Lower leg skin (tissue), 4 donors: ENCODE measurements around the gene KIAA0040. TPM values are rescaled to one million over a fixed set of nuclear protein-coding genes. Genes with fewer than 3 reads are reported as not detected.

Source experiments
- DNase-seq, 2 donors: peaks; one replicate each; pipeline ENCODE4 v3.0.0-alpha.2; 2019; ENCODE audit warnings: low spot score in 2 of 2
- H3K4me3 ChIP-seq: fragments of 200-600 bp; sonication (generic); 2 replicates; pipeline ENCODE4 v1.5.1; 2017; ENCODE audit warnings: mild to moderate bottlenecking, low read depth; ENCODE audit not compliant: poor library complexity, severe bottlenecking
- POLR2A ChIP-seq, 2 donors: fragments of 450-650 bp; IDR thresholded peaks; one replicate each; pipeline ENCODE4 v1.6.1; 2016 to 2017; ENCODE audit warnings: antibody characterized with exemption in 2 of 2, mild to moderate bottlenecking in 1 of 2, moderate library complexity in 1 of 2
- WGBS, 2 donors: methylation state at CpG; one replicate each; pipeline ENCODE4 v1.1.5; 2018; 5-methylcytosine and 5-hydroxymethylcytosine counted together
- intact Hi-C: fragments of 100-400 bp; cut with DNase I; formaldehyde crosslinking; loops from one replicate; pipeline ENCODE4 v1.15.0; 2023; ENCODE audit warnings: low total_unique reads
- total RNA-seq, 4 donors: library from RNA; depleted of rRNA; stranded (reverse); fragments of >200 nt; gene quantifications; one replicate each; pipeline ENCODE4 v1.1.0, GENCODE V29; 2016
- TF ChIP-seq, protein P1 (sequence below), 3 donors: fragments of 450-650 bp; IDR thresholded peaks; one replicate each; pipeline ENCODE4 v1.5.1; 2016; ENCODE audit warnings: antibody characterized with exemption in 3 of 3, mild to moderate bottlenecking in 3 of 3, moderate library complexity in 2 of 3

The KIAA0040 gene
- total RNA-seq, 4 donors from 2014 or later: 12.3 to 16.3 (median 15.0) TPM

DNA sequence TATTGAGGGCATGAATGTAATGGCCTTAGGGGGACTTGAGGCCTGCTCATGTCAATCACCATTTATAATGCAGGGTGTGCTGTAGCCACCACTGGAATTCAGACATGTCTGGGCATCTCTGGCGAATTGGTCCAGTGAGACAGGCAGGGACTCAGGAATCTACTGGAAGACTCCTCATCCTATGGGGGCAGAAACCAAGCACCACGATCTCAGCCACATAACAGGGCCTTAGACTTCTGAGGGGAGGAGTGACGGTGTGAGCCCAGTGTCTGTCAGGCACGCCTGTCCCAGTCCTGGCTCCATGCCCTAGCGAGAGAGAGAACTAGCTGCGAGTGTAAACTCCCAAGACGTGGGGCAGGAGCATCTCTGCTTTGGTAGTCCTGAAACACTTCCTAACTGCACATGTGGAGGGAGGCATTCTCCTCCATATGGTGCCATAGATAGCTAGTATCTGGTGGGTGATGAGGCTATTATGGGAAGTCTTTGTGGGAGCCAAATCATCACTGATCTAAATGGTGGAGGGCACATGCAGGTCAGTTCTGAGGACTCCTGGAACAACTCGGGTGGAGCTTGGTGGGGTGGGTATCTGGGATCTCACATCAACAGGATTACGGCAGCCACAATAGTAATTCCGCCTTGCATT is 29.8 kb upstream of the KIAA0040 start:
- WGBS, 2 donors: 54 to 66% methylated on average over 10 of the region's 10 CpGs
- no peak for TF ChIP-seq POLR2A (IDR thresholded peaks at IDR 0.05)
- TF ChIP-seq, protein P1, sequence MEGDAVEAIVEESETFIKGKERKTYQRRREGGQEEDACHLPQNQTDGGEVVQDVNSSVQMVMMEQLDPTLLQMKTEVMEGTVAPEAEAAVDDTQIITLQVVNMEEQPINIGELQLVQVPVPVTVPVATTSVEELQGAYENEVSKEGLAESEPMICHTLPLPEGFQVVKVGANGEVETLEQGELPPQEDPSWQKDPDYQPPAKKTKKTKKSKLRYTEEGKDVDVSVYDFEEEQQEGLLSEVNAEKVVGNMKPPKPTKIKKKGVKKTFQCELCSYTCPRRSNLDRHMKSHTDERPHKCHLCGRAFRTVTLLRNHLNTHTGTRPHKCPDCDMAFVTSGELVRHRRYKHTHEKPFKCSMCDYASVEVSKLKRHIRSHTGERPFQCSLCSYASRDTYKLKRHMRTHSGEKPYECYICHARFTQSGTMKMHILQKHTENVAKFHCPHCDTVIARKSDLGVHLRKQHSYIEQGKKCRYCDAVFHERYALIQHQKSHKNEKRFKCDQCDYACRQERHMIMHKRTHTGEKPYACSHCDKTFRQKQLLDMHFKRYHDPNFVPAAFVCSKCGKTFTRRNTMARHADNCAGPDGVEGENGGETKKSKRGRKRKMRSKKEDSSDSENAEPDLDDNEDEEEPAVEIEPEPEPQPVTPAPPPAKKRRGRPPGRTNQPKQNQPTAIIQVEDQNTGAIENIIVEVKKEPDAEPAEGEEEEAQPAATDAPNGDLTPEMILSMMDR (IDR thresholded peaks at IDR 0.05): no peak
- no peak for DNase-seq
- no peak overlapping the region for H3K4me3 ChIP-seq
- intact Hi-C loops: loop anchor here (10.0 kb wide), 1 partner anchor 68 kb away; no protein-coding TSS in a partner anchor

DNA sequence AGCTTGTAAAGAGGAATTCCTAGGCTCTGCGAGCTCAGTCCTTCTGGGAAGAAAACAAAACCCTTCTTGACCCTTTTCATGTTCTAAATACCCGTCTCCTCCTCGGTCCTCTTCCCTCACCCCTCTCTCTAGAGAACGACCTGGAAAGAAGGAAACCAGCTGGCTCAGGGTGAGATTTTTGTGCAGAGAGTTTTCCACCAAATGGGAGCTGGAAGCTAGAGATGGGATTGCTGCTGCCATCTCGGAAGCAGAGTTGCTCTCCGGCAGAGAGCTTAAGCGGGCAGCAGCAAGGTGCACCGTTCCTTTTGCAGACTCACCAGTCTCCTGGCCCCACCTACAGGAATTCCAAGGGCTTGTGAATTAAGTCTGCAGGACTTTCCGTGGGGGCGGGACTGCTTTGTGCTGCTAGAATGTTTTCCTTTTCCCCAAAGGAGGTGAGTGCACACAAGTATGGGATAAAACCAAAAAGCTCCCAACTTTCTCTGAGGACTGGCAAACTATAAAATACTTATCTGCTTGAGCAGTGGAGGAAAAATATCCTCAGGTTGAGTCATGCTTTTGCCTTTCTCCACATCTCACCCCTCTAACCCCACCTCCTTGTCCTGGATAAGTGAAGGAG is 29.1 kb upstream of the KIAA0040 start:
- intact Hi-C loops: loop anchor here (10.0 kb wide), 1 partner anchor 67 kb away; no protein-coding TSS in a partner anchor
- no peak overlapping the region for H3K4me3 ChIP-seq
- no peak for DNase-seq
- 45 to 47% methylated on average over 10 of the region's 10 CpGs for WGBS, 2 donors
- TF ChIP-seq POLR2A (IDR thresholded peaks at IDR 0.05): no peak
- TF ChIP-seq, protein P1 (IDR thresholded peaks at IDR 0.05): no peak

DNA sequence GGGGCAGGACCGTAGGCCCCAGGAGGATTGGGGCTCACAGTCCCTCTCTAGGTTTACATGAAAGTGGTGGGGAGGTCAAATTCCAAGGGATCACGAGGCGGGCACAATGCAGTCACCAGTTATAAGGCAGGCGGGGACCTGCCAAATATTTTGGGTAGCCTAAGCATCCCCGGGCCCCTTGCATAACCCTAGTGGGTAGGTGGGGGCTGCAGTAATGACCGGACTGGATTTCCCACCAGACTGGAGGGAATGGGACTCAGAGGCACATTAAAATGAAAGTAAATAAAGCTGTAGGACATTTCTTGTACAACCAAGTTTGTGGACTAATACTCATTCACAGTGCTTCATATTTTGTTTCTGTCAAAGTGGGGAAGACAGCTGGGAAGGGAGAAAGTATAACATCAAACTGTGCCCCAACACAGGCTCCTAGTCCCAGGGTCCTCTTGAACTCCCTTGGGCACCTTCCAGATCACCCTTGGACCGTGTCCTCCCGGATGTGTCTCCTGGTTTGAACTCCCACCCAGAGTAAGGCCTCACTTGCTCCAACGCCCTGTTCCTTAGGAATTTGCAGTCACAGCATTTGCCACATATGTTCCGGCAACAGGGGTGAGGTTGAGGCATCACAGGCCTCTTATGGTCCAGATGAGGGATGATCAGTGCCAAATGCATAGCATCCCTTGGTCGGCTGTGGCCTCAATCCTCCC is 28.4 kb upstream of the KIAA0040 start:
- no peak for DNase-seq
- H3K4me3 ChIP-seq: no peak overlapping the region
- TF ChIP-seq, protein P1 (IDR thresholded peaks at IDR 0.05): no peak
- no peak for TF ChIP-seq POLR2A (IDR thresholded peaks at IDR 0.05)
- intact Hi-C loops: loop anchor here (10.0 kb wide), 1 partner anchor 66 kb away; no protein-coding TSS in a partner anchor
- 62 to 66% methylated on average over 11 of the region's 11 CpGs for WGBS, 2 donors

DNA sequence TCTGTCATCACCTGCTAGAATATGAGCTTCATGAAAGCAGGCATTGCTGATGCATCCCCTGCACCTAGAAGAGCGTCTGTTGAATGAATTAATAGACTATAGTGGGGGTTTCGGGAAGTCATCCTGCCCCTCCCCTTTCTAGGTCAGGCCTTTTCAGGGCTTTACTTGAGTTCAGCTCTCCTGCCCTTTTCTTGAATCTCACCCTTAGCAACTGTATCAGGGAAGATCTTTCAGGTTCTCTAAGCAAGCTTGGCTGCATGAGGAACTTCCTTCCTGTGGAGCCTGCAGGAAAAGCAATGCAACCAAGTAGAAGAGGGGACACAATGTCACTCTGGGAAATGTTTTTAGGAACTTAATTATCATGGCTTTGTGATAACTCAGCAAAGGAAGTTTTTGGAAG is 27.2 kb upstream of the KIAA0040 start:
- no peak for DNase-seq
- no peak overlapping the region for H3K4me3 ChIP-seq
- WGBS, 2 donors: 82 to 89% methylated on average over 2 of the region's 2 CpGs
- intact Hi-C loops: loop anchor here (10.0 kb wide), 1 partner anchor 65 kb away; no protein-coding TSS in a partner anchor
- TF ChIP-seq POLR2A (IDR thresholded peaks at IDR 0.05): no peak
- TF ChIP-seq, protein P1 (IDR thresholded peaks at IDR 0.05): no peak

DNA sequence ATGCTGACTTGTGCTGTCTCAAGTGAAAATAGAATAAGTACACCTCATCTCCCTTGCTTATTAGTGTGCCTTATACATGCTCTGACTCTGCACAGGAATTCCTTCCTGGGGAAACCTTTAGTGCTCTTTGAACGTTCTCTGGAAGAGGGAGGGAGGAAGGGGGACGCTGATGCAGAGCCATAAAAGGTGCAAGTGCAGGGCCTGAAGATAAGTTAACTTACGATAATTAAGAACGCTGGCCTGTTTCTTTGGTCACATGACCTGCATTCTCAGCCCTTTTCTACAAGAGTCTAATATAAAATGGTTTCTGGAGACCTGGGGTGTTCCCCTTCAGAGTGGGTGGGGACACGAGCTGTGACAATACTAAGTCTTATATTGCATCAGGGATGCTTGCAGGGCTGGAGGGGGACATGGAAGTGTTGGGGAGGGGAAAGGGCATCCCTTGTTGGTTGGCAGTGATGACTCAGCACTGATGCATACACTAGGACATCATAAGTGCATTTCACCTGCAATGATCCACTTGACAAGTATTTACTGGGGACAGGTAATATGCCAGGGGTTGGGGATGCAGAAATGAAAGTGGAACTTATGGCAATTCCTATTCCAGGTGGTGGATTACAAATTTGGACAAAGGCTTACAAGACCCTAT is 26.3 kb upstream of the KIAA0040 start:
- intact Hi-C loops: no loop called here
- DNase-seq: no peak

More for the DNA sequence above, 26.3 kb upstream of the KIAA0040 start:
- WGBS, 2 donors: 62 to 68% methylated on average over 5 of the region's 5 CpGs
- TF ChIP-seq POLR2A (IDR thresholded peaks at IDR 0.05): no peak
- TF ChIP-seq, protein P1 (IDR thresholded peaks at IDR 0.05): no peak
- H3K4me3 ChIP-seq: no peak overlapping the region
